ENCODE measurements around the gene ABITRAM.

Gene ABITRAM, protein sequence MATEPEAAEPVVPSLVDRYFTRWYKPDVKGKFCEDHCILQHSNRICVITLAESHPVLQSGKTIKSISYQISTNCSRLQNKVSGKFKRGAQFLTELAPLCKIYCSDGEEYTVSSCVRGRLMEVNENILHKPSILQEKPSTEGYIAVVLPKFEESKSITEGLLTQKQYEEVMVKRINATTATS

DNA sequence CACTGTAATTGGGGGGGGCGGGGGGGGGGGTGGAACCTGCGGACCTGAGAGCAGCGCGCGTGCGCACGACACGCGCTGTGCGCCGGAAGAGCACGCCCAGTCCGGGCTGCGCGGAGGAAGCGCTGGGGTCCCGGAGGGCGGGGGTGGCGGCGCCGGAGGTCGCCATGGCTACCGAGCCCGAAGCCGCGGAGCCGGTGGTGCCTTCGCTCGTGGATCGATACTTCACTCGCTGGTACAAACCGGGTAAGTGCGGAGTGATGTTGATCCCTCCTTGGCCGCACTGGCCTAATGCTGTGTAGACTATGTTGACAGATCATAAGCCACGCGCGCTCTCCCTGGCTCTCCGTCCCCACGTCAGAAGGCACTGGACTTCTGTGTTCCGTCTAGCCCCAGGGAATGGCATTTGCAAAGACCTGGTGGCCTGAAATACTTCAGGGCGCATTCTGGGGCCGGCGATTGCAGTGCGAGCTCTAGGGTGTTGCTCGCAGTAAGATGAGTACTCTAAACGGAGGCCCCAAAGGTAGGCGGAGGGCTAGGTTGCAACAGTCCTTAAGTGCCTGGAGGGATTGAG, at the start of gene ABITRAM:
Gene ABITRAM, plus strand, starts transcription at position 78 of the 571 bp plus-strand sequence. Its CDS starts 87 bp downstream, at position 165.
- TF ChIP-seq GATA3 (IDR thresholded peaks at IDR 0.05; ENCODE audit: low read depth, low read length): no peak
- no peak for TF ChIP-seq GATA2 (IDR thresholded peaks at IDR 0.05; ENCODE audit: low read depth, low read length)

DNA sequence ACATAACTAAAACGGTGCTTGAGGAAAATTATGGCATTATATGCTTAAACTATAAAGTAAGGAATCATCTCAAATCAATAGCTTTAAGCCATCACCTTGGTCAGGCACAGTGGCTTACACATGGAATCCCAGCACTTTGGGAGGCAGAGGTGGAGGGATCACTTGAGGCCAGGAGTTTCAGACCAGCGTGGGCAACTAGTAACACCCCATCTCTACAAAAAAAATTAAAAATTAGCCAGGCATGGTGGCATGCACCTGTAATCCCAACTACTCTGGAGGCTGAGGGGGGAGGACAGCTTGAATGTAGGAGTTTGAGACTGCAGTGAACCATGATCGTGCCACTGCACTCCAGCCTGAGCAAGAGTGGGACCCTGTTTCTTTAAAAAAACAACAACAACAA, 49.5 kb upstream of the ABITRAM start:
- no peak for TF ChIP-seq GATA3 (IDR thresholded peaks at IDR 0.05; ENCODE audit: low read depth, low read length)
- TF ChIP-seq GATA2 (IDR thresholded peaks at IDR 0.05; ENCODE audit: low read depth, low read length): no peak

DNA sequence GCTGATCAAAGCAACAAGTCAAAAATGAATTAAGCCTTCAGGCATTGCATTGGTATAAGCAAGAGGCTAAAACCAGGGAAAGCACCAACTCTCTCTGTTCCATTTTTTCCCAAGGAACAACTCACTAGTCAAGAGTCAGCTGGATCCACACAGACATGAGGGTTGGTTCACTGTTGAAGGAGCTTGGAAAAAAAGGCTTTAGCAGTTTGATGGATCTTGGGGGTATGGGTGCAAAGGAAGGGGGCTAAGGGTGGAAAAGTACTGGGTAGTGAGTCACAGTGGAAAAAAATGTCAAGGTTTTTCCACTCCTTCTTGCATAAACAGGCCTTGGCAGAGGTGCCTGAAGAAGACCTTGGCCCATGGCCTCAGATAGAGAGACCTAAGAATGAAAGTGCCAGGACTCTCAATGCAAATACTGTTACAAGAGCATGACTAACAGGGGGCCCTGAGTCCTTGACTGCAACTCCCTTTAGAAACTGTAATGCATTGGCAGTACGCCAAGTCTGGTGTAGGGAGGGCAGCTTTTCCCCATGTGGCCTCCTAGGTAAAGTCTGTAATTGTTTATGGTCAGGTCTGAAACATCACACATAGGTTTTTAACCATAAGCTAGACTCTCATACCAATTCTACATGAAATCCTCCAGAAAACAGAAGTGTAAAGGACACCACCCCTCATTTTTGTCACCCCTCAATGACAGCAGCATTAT, 48.4 kb upstream of the ABITRAM start:
- TF ChIP-seq GATA3 (IDR thresholded peaks at IDR 0.05; ENCODE audit: low read depth, low read length): no peak

DNA sequence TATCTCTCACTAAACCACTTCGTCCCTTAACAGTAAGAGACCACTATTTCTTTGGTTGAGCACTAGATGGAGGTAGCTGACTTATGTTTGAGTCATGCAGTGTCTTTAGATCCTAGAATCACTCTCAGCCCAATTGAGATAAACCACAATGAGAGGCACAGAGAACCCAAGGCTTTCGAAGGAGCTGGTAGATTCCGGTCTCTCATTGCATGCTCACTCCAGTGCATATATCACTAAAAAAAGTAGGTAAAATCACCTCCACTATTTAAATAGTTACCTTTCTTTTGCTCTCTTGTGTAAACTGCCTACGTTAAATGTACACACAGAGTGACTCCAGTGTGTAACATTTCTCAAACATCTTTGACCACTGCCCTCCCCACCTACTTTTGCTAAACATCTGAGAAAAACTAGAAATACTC, 44.5 kb upstream of the ABITRAM start:
- TF ChIP-seq GATA3 (IDR thresholded peaks at IDR 0.05; ENCODE audit: low read depth, low read length): no peak
- TF ChIP-seq GATA2 (IDR thresholded peaks at IDR 0.05; ENCODE audit: low read depth, low read length): no peak

DNA sequence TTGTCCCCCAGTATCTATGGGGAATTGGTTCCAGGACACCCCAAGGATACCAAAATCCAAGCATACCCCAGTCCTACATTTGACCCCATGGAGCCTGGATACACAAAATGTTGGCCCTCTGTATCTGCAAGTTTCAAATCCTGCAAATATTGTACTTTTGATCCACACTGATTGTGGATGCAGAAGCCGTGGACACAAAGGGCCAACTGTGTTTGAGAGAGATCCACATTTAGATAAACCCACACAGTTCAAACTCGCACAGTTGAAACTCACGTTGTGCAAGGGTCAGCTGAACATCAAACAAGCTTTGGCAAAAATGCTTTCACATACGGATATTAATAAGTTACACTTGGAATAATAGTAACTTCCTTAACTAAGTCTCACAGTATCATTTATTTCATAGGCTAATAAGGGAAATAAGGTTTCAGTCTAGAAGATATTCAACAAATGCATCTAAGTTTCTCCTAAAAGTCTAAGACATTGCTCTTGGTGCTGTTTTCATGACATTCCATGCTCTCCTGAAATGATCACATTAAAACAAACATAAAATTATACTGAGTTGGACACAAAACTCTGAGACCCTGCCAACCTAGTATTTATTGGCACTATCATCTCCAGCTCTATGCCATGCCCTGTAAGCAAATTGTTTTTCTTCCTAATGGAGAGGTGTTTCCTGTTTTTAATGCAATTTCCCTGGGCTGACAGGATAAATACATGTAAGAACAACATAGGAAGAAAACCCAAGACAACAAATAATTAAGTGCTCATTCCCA, 39.8 kb upstream of the ABITRAM start:
- TF ChIP-seq GATA2 (IDR thresholded peaks at IDR 0.05; ENCODE audit: low read depth, low read length) (no peak), GATA3 (IDR thresholded peaks at IDR 0.05; ENCODE audit: low read depth, low read length) (no peak)

DNA sequence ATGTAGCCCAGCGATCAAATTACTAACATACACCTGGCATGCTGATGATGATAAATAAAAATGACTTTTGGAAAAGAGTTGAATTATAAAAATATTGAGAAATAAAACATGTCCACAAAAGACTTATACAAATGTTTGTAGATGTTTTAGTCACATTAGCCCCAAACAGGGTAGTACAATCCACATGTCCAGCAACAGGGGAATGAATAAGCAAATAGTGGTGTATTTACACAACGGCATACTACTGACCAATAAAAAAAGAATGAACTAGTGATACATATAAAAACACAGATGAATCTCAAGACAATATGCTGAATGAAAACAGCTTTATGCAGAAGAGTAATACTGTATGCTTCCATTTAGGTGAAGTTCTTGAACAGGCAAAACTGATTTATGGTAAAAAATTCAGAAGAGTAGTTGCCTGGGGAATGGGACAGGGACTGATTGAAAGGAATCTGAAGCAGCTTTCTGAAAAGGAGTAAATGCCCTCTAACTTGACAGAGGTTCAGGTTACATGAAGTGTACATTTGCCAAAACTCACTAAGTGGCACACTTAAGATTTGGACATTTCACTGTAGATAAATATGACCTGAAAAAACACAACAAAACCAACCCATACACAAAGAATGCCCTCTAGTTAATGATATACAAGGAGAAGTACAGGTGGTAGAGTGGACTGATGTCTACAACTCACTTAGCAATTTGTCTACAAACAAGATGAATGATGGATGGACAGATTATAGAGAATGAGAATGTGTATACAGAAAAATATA, 36.7 kb upstream of the ABITRAM start:
- TF ChIP-seq GATA2 (IDR thresholded peaks at IDR 0.05; ENCODE audit: low read depth, low read length): no peak
- TF ChIP-seq GATA3 (IDR thresholded peaks at IDR 0.05; ENCODE audit: low read depth, low read length): no peak

DNA sequence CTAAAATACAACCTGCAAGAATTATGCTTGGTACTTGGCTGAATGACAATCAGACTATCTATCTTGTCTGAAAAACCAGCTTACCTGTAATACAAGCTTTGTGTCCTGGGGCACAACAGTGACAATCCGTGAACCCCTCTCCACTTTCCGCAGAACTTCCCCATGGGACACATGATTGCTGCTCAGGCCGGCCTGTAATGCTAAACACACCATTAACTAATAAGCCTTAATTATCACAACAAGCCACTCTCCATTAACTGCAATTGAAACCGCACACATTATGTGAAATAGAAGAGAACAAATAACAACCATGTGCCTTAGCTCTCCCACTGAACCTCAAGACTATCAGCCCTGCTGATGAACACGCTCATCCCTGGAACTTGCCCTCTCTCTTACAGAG, 34.0 kb upstream of the ABITRAM start:
- no peak for TF ChIP-seq GATA3 (IDR thresholded peaks at IDR 0.05; ENCODE audit: low read depth, low read length)
- no peak for TF ChIP-seq GATA2 (IDR thresholded peaks at IDR 0.05; ENCODE audit: low read depth, low read length)

DNA sequence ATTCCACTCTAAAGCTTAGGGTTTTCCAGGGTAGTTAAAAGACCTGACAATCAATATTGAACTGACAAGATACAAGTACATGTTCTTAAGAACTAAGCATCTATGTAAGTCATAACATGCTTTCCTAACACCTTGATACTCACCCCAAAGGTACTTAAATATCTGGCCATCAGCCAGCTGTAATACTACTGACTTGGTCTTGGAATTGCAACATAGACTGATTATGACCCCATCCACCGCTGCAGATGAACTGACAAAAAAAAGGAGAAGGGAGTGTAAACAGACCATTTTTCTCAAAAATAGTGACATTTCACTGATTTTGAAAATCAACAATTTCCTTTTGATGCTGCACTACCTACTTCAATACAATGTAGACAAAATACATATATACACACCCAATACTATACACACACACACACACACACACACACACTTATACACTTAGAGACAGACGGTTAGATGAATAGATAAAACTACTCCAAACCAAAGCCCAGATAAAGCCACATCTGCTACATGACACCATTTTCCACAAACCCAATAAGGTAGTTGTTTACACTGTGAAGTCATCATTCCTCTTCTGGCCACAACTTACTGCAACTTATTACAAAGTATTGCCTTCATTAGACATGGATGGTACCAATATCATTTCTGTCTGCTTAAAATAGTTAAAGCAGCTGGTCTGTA, 30.6 kb upstream of the ABITRAM start:
- no peak for TF ChIP-seq GATA3 (IDR thresholded peaks at IDR 0.05; ENCODE audit: low read depth, low read length)

DNA sequence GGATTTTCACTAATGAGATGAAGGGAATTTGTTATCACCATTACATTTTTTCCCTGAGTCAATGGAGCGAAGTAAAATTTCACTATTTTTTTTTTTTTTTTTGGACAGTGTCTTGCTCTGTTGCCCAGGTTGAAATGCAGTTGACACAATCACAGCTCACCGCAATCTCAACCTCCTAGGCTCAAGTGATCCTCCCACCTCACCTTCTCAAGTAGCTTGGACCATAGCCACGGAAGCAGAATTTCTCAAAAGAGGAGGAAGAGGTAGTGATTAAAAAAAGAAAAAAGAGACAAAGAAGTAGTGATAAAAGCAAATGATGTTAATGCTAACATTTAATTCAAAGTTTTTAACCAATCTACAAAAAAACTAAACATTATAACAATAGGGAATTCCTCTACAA, 30.0 kb upstream of the ABITRAM start:
- TF ChIP-seq GATA2 (IDR thresholded peaks at IDR 0.05; ENCODE audit: low read depth, low read length): no peak
- no peak for TF ChIP-seq GATA3 (IDR thresholded peaks at IDR 0.05; ENCODE audit: low read depth, low read length)

DNA sequence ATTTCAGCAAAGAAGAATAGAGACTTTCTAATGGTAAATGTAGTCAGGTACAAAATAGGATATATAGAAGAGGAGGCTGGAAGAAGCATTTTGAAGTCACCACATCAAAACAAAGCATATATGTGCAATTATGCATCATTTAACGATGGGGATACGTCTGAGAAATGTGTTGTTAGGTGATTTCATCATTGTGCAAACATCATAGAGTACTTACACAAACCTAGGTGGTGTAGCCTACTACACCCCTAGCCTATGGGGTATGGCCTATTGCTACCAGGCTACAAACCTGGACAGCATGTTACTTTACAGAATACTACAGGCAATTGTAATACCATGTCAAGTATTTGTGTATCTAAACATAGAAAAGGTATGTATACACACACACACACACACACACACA, 28.7 kb upstream of the ABITRAM start:
- no peak for TF ChIP-seq GATA2 (IDR thresholded peaks at IDR 0.05; ENCODE audit: low read depth, low read length)
- TF ChIP-seq GATA3 (IDR thresholded peaks at IDR 0.05; ENCODE audit: low read depth, low read length): no peak

DNA sequence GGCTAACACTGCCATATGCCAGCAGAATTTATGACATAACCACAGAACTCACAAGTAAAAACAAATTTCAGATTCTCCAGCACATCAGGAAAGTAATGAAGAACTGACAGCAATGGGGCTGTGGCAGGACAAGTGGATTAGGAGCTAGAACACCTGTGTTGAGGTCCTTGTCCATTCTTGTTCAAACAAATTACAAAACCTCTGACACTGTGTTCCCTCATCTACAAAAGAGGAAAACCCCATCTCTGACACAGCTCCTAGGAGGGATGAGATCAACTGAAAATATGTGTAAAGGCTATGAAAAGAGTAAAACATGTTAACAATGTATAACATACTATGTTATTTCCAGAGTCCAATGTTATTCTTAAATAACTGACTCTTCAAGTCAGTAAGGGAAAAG, 23.8 kb upstream of the ABITRAM start:
- TF ChIP-seq GATA2 (IDR thresholded peaks at IDR 0.05; ENCODE audit: low read depth, low read length) (no peak), GATA3 (IDR thresholded peaks at IDR 0.05; ENCODE audit: low read depth, low read length) (no peak)

DNA sequence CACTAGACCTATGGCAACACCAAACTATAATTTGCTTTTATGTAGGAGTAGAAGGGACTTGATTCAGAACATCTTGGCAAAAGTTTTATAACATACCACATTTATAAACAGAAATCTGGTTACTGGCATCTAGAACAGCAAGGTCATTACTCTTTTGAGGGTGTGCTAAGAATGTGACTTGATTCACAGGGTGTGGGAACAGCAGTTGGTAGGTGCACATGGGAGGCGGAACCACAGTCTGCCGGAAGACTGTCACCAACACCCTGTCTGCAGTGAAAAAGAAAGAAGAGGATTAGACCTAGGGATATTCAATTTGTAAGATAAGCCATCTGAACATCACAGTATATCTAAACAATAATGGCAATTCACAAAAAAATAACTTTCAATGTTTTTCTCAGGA, 23.3 kb upstream of the ABITRAM start:
- TF ChIP-seq GATA3 (IDR thresholded peaks at IDR 0.05; ENCODE audit: low read depth, low read length) (no peak), GATA2 (IDR thresholded peaks at IDR 0.05; ENCODE audit: low read depth, low read length) (no peak)

DNA sequence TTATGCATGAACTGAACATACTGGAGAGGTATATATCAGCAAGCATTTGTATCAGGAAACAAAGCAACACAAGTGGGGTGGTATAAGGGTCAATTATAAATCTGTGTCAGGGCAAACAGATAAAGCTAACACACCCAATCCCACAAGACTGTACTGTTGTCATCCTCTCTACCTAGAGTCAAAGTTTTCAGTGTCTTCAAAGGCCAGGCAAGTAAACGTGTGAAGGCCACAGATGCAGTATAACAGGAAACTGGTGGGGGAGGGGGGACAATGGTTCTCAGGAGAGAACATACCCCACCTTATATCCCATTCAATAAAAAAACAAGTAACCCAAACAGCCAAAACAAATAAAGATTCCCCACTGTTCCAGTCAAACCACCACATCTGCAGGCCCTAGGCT, 22.4 kb upstream of the ABITRAM start:
- no peak for TF ChIP-seq GATA2 (IDR thresholded peaks at IDR 0.05; ENCODE audit: low read depth, low read length)
- TF ChIP-seq GATA3 (IDR thresholded peaks at IDR 0.05; ENCODE audit: low read depth, low read length): no peak
